Measurements from ENCODE around the gene WDR88. TPM values are rescaled to one million over a fixed set of nuclear protein-coding genes. Genes with fewer than 3 reads are reported as not detected.

Gene WDR88
- not detected in 2 replicates for total RNA-seq

DNA sequence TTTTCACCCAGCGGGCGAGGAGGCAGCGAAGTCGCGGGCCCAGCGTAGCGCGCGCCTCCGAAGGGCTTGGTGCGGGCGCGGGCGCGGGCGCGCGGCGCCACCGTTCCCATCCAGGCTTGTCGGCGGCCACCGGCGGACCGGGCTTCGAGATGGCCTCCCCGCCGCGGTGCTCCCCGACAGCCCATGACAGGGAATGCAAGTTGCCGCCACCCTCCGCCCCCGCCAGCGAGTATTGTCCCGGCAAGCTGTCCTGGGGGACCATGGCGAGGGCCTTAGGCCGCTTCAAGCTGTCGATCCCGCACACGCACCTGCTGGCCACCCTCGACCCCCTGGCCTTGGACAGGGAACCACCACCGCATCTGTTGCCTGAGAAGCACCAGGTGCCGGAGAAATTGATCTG lies at the start of gene WDR88:
TSS of gene WDR88 (plus strand) at position 94 of the 400 bp plus-strand sequence. CDS start at position 150, 56 bp downstream.

DNA sequence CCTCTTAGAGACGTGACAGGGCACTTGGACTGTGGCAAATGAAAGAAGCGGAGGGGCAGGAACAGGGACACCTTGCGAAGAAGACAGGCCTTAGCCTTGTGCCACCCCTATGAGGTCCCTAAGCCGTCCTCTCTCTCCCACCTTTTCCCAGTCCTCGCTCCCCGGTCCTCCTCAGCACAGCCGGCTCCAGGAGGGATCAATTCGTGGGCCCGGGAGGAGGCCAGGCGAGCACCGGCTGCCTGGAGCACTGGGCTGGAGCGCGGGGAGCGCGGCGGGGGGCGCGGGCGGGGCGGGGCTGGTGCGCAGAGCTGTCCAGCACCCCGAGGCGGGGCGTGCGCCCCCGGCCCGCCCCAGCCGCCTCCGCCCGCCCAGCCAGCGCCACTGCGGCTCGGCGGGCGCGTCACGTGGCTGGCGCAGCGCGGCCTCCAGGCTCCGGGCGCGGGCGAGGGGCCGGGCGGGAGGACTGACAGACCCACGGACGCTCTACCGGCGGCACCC lies 62.0 kb downstream of the WDR88 start, which contains the start of gene LRP3:
TSS of gene LRP3 (plus strand) at position 466 of the 498 bp plus-strand sequence. CDS start 456 bp downstream, outside the sequence.

Other genes starting within 250 kb of the WDR88 start
- 6.5 and 16.7 TPM in 2 replicates for gene CEP89, start 160.2 kb upstream of the WDR88 start, total RNA-seq
- 2.0 and 3.1 TPM in 2 replicates for gene FAAP24, start 159.9 kb upstream of the WDR88 start, total RNA-seq
- 4.0 and 4.5 TPM in 2 replicates for gene RHPN2, start 67.2 kb upstream of the WDR88 start, total RNA-seq
- gene GPATCH1, start 50.9 kb upstream of the WDR88 start, total RNA-seq = 4.5 and 8.2 TPM in 2 replicates
- 22.8 and 34.1 TPM in 2 replicates for gene LRP3, start 62.2 kb downstream of the WDR88 start, total RNA-seq
- gene SLC7A10, start 93.7 kb downstream of the WDR88 start, total RNA-seq = not detected in 2 replicates
- gene CEBPA, start 170.4 kb downstream of the WDR88 start, total RNA-seq = under 0.01 and 0.28 TPM in 2 replicates
- gene CEBPG, start 241.6 kb downstream of the WDR88 start, total RNA-seq = 22.3 and 30.7 TPM in 2 replicates

All from regular cardiac myocyte (primary cell).